Posterior vena cava (tissue), 2 donors: ENCODE measurements around the gene KIRREL3. TPM values are rescaled to one million over a fixed set of nuclear protein-coding genes. Genes with fewer than 3 reads are reported as not detected.
"Not testable (repeated sequence)": the region's sequence is repeated elsewhere in the genome, so short reads cannot be mapped to it uniquely, and the experiment has no call there.

Experiments used
- DNase-seq: peaks from one replicate; pipeline ENCODE4 v3.0.0-alpha.2; 2020; ENCODE audit warnings: low spot score
- intact Hi-C, 2 donors: fragments of 100-400 bp; cut with DNase I; formaldehyde crosslinking; loops; one replicate each; pipeline versions ENCODE4 v1.14.1 to v1.14.2; 2022 to 2023
- total RNA-seq, 2 donors: library from RNA; stranded (reverse); fragmentation: NEBNext Ultra II Directional; extraction: Animal tissue kit (Norgen Biotek cat#: 25700); gene quantifications; one replicate each; pipeline ENCODE4 v1.2.1, GENCODE V29; 2021
- donor health status: DM: yes; HTN: yes; CAD: no.
- donor health status: DM: yes; HTN: yes; CAD: no.

KIRREL3 gene
- total RNA-seq, 2 donors from 2014 or later: 0.10 to 0.74 TPM

DNA sequence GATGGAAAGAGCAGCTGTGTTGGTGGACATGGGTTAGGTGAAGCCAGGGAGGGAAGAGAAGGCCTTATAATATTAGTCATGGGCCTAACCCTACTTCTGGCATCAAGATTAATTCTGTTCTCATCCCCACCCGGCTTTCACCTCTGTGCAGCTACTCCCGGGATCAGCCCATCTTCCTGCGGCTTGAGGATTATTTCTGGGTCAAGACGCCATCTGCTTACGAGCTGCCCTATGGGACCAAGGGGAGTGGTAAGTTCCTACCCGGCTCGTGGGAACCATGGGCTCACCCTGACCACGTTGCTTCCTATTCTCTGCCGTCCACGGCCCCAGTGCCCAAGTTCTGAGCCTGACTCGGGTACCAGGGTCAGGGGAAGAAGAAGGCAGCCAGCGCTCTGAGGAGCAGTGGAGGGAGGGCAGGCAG is 593.5 kb downstream of the KIRREL3 start:
- intact Hi-C loops: no loop called here

DNA sequence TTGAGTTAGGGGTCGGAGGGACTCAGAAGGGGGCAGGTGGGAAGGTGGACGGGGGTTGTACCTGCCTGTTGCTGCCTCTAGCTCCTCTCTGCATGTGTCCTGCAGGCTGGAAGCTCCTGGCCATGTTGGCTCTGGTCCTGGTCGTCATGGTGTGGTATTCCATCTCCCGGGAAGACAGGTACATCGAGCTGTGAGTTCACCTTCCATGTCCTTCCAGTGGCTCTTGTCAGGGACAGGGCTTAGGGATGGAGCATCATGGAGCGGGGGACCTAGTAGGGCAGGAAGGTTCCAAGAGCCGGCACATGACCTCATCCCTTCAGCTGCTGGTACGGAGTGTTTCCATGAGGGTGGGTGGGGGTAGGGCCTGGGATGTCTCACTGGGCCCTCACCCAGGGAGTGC is 594.2 kb downstream of the KIRREL3 start:
- intact Hi-C loops: no loop called here
- DNase-seq: no peak

More for the DNA sequence above, 593.5 kb downstream of the KIRREL3 start:
- no peak for DNase-seq

DNA sequence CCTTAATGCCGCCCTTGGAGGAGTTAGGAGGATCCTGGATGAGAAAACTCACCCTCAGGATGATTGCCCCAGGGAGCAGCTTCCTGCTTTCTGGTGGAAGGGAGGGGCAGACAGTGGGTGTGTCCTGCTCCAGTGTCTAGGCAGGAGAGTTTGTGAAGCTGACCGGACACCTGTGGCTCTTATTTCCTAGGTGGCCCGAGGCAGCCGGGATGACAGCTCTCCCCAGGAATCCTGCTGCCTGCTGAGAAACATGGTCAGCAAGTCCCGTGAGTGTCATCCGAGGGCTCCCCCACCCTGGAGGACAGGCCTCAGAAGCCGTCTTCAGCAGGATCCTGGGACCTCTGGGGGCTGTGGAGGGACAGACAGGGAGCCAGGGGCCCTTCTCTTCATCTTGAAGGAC is 594.7 kb downstream of the KIRREL3 start:
- no peak for DNase-seq
- intact Hi-C loops: no loop called here

DNA sequence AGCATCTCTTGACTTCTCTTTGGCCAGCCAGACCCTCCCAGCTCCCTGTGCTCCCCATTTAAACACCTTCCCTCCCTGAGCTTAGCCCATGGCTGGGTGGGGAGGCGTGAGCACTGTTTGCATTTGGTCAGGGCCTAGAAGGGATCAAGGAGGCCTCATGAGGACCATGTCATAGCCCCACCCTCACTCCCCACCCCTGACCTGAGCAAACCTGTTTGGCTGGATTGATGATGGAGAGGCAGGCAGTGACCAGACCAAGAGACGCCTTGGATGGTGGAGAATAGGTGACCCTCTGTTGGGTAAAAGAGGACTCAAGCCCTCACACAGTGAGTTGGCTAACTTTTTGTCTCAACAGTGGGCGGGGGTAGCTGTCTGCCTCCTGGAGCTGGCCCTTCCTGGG is 595.2 kb downstream of the KIRREL3 start:
- no peak for DNase-seq
- intact Hi-C loops: no loop called here

DNA sequence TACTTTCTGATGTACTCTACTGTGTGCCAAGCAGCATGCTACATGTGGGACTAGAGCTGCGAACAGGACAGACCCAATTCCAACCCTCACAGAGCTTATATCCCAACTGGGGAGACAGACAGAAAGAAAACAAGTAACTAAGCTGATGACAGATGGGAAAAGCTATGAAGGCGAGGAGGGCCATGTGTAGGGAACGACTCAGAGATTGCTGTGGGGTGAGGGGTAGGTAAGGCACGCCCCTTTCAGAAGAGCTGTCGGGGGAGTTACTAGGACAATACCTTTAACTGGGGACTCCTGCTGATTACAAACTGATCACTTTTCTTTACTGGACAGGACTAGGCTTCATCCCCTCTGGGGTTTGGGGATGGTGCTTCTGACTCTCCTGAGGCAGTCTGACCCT is 596.2 kb downstream of the KIRREL3 start:
- intact Hi-C loops: no loop called here
- DNase-seq: no peak

DNA sequence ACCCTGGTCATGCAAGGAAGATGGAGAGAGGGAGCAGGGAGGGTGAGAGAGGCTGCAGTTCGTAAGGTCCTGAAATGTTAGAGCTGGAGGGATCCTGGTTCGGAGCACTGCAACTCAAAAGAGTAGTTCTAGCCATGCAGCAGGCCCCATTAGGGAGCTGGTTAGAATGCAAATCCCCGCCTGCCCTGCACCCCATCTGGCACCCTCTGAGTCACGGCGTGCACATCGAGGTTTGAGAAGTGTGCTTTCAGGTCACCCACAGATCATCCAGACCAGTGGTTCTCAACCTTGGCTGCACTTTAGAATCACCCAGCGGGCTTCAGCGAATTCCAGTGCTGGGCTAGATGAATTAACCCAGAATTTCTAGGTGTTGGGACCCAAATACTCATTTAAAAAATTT is 596.9 kb downstream of the KIRREL3 start:
- DNase-seq: no peak
- intact Hi-C loops: no loop called here

DNA sequence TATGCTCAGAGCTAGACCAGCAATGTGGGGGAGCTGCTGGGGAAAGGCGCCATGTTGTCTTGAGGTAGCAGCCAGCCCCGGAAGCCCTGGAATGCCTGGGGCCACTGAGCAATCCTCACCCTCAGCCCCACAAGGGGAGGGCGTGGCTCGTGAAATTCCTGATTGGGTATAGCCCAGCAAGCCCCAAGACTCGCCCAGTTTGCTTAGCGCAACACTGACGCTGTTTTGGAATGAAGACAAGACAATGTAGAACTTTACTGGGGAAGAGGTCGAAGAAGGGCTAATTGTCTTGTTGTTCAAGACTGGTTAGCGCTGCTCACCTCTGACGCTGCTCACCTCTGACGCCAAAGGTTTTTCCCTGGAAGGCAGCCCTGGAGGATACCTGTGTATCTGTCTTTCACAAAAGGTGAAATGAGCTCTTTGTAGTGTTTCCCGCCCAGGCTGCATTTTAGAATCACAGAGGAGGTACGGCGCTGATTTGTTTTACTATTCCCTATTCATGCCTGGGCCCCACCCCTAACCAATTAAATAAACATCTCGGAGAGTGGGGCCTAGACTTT is 597.5 kb downstream of the KIRREL3 start:
- no peak for DNase-seq
- intact Hi-C loops: no loop called here

DNA sequence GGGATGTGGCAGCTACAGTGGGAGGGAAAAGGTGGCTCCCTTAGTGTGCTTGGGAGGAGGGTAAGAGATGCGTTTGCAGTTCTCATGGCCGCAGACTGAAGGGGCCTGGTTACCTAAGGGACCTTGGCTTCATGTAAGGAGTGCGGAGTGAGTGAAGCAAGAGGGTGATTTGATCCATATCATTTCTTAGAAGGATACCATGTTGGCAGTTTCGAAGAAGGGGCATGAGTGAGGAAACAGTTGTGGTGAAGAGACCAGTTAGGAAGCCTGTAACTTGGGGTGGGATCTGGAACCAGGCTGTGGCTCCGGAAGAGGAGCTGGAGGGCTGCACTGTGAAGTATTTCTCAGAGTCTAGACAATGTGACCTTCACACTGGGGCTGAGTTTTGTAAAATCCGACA is 600.1 kb downstream of the KIRREL3 start:
- no peak for DNase-seq
- intact Hi-C loops: no loop called here

DNA sequence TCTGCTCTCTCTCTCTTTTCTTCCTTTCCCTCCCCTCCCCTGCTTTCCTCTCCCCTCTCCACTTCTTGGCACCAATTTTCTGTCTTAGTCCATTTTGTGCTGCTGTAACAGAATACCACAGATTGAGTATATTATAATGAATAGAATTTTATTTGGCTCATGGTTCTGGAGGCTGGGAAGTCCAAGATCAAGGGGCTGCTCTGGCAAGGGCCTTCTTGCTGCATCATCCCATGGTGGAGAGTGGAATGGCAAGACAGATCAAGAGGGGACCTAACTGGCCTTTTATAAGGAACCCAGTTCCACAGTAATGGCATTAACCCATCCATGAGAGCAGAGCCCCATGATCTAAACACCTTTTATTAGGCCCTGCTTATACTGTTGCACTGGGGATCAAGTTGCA is 600.6 kb downstream of the KIRREL3 start:
- no peak for DNase-seq
- intact Hi-C loops: no loop called here

DNA sequence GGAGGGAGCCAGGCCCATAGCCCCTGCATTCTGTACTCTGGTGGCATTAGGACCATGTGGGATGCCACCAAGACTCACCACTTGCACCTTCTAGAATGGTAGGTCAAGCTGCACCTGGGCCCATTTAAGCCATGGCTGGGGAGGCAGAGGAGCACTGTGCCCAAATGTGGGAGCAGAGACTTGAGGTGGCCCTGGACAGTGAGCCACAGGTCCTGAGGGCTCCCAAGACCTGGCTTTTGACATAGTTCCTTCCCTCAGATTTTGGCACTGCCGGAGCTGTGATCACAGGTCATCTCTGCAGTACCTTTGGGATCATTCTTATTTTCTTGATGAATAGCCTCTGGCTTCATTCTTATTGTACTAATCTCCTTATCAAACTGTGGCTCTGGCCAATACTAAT is 601.8 kb downstream of the KIRREL3 start:
- intact Hi-C loops: no loop called here
- DNase-seq: no peak

DNA sequence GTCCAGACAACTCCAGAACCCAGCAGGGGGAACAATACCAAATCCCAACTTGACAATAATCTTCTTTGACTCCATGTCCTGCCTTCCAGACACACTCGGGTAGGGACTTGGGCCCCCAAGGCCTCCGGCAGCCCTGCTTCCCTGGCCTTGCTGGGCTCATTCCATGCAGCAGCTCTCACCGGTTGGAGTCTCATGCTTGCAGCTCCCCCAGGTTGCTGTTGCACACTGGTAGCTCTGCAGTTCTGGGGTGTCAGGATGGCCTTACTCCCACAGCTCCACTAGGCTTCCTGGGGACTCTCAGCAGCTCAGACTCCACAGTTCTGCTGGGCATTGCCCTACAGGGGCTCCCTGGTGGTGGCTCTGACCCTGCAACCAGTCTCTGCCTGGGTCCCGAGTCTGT is 602.3 kb downstream of the KIRREL3 start:
- intact Hi-C loops: no loop called here
- peak; percentile 46 for DNase-seq

DNA sequence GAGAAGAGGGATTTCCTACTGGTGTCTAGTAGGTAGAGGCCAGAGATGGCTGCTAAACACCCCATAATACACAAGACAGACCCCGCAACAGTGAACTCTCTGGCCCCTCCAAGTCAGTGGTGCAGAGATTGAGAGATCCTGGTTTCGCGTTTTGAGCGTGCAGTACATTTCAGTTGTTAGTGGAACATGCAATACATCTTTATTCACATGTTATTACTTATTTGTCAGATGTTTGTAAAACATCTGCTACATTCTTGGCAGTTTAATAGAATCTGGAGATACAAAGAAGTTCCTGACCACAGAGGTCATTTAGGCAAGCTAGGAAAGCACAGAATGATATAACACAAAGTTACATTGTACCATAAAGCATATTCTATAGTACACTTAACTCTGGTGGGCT is 603.6 kb downstream of the KIRREL3 start:
- DNase-seq: no peak
- intact Hi-C loops: no loop called here

DNA sequence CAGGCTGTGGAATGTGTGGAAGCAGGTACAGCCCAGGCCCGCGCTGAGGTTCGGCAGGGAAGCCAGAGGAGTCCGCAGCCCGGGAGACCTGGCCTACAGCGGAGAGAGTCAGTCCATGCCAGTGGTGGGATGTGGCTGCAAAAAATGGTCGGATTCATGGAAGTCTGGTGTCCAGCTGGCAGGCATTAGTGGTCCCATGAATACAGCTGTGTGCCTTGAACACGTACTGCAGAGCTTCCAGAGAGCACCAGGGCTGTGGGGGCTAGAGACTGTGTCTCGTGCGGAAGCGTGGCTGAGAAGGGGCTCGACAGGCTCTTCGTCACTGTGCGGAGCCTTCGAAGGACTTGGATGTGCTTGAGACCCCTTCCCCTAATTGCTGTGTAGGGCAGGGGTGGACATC is 604.3 kb downstream of the KIRREL3 start:
- intact Hi-C loops: not testable (repeated sequence)
- peak; percentile 66 for DNase-seq

DNA sequence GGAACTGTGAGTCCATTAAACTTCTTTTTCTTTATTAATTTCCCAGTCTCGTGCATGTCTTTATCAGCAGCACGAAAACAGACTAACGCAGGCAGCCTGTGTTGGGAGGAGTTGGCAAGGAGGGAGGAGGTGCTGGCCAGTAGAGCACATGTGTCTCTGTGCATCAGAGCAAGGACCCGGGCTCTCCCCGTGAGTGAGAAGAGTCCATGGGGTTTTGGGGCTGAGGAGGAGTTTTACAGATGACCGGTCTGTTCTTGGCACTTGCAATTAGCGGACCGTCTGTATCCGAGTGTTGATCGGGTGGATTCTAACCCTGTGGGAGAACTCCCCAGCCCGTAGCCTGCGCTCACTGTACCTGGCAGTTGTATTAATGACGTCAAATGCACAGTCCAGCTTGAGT is 604.8 kb downstream of the KIRREL3 start:
- intact Hi-C loops: not testable (repeated sequence)

DNA sequence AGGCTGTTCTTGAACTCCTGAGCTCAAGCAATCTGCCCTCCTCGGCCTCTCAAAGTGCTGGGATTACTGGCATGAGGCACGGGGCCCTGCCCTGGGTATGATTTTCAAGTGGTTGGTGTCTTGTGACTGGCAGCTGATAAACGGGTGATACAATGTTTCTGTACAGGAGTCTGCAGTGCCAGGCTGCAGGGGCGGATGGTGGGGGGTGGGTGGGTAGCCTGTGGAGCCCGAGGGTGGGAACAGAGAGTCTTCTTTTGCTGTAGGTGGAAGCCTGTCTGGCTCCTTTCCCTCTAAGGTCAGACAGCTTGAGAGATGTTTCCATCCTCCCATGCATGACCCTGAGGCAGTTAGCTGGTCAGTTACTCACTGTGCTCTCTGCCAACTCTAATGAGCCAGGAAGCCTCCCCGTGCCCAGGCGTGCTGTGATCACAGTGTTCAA is 605.9 kb downstream of the KIRREL3 start:
- intact Hi-C loops: not testable (repeated sequence)
- peak; percentile 58 for DNase-seq

More for the DNA sequence above, 604.8 kb downstream of the KIRREL3 start:
- peak; percentile 88 for DNase-seq

DNA sequence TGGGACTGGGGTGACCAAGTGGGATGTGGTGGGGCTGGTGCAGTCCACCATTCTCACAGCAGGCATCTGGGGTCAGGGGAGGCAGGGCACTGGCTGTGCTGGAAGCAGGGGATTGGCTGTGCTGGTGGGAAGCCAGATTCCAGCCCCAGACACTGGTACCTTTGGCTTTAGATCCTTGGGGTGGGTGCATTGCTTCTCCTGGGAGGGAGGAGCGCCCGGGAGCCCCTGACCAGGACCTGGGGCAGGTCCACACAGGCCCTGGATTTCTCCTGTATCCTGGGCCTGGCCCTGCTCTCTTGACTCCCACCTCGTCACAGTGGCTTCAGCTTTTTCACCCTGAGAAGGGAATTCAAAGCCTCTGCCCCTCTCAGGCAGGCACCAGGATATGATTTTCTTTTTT is 606.5 kb downstream of the KIRREL3 start:
- intact Hi-C loops: no loop called here
- DNase-seq: peak; percentile 40

DNA sequence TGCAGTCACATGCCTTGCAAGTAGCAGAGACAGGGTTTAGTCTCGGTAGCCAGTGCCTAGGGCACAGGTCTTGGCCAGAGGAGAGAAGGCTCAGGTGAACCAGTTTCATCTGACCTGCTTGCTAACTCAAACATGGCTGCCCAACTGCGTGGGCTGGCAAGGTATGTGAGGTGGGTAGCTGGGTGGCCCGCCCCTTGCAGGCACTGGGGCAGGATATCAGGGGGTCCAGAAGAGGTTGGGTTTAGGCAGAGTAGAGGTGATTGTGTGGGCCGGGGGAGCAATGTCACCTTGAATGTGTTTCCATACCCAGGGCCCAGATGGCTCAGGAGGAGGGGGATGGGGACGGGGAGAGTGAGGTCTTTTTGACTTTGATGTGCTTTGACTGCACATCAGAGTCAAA is 607.4 kb downstream of the KIRREL3 start:
- DNase-seq: peak; percentile 44
- intact Hi-C loops: no loop called here

DNA sequence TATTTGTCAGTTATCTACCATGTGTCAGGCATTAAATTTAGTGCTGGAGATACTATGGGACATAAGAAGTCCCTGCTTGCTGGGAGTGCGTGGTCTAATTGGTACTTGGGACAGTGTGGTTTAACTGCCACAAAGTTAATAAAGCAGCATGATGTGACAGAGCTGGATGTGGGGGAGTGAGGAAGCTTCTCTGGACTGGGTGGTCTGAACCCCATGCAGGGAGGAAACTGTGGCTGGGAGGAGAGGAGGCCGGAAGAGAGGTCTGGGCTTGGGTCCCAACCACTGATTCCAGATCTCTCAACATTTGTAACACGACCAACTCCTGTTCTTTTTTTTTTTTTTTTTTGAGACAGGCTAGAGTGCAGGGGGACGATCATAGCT is 607.9 kb downstream of the KIRREL3 start:
- intact Hi-C loops: no loop called here
- DNase-seq: peak; percentile 41

DNA sequence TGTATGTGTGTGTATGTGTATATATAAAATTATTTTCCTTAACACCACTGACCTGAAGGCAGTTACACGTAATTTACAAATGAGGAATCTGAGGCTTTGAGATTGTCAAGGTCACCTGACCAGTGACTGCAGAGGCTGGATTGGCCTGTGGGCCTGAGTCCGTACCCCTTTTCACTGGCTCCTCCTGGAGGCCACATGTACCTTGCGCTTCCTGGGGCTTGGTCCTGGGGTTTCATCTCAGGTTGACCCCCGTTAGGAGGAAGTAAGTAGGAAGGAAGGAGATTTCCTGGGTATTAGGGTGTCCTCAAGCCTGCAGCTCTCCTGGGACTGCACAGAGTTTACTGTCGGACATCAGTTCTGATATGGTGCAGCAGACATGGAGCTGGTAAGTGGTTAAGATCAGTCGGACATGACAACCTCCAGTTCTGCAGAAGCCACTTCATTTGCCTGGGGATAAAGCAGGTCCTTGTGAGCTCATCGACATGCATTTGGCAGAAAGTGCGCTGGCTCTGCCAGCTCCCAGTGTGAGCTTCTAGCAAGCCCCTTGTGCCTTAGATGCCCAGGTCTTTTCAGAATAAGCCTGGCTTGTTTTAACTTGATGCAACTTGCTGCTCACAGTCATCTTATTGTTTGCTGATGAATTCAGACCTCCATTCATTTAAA is 608.5 kb downstream of the KIRREL3 start:
- intact Hi-C loops: no loop called here
- DNase-seq: peak; percentile 81

DNA sequence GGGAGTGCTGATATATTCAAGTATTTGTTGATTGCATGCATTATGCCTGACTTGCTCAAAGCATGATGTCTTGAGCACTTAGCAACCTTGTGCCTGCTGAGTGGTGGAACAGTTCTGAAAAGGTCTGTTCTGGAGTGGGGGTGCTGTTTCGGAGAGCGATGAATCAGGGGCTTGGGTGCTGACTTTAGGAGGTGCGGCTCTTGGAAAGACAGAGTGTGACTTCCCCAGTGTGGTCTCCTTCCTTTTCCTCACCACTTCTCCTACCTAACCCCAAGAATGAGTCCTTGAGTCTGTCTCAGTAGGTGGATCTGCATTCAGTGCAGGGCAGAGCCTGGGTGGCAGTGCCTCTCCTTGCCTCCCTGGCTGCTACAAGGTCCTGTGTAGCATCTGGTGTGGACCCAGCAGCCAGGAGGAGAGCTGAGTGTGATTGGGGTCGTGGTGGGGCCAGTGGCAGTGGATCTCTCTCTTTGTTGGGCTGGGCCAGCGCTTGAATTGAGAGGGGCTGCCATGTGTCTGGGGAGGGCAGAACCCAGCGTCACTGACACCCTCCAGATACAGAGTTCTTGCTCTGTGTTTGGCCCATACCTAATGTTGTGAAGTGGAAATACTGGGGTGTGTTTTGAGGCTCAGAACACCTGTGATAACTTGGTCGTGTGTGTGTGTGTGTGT is 609.1 kb downstream of the KIRREL3 start:
- DNase-seq: peak; percentile 61
- intact Hi-C loops: no loop called here
